PFSK-1 (cell line): ENCODE measurements around the gene GTF2H1.

Experiments
- FOXP2 ChIP-seq: optimal IDR thresholded peaks from 2 replicates; pipeline ENCODE3; 2011; ENCODE audit warnings: borderline replicate concordance, control low read depth, inconsistent platforms; ENCODE audit not compliant: insufficient read depth; ENCODE audit errors: extremely low read length, extremely low read depth
- POLR2AphosphoS5 ChIP-seq: IDR thresholded peaks from 2 replicates; pipeline ENCODE4 v1.6.1; 2012; ENCODE audit warnings: low read depth, mild to moderate bottlenecking, control low read depth, low read length, moderate library complexity
- SIN3A ChIP-seq: IDR thresholded peaks from 2 replicates; pipeline ENCODE4 v1.6.1; 2012; ENCODE audit warnings: mild to moderate bottlenecking, low read length, moderate library complexity, borderline replicate concordance; ENCODE audit not compliant: insufficient read depth
- TAF1 ChIP-seq: IDR thresholded peaks from 2 replicates; pipeline ENCODE4 v1.6.1; 2012; ENCODE audit warnings: low read length, control low read depth, borderline replicate concordance; ENCODE audit not compliant: insufficient read depth
- TF ChIP-seq, protein P1 (sequence below), 2 experiments: IDR thresholded peaks; 2 replicates each; pipeline versions ENCODE4 v1.6.1 to v1.8.0; 2011 to 2012; ENCODE audit warnings: low read depth in 2 of 2, low read length in 2 of 2, control low read depth in 1 of 2, inconsistent platforms in 1 of 2, mild to moderate bottlenecking in 1 of 2, moderate library complexity in 1 of 2; ENCODE audit not compliant: insufficient read depth in 1 of 2

GTF2H1 gene

GRCh38 chr11:18285841-18286240 lies 36.5 kb upstream of the GTF2H1 start:
- no peak for TF ChIP-seq TAF1
- no peak for TF ChIP-seq FOXP2
- TF ChIP-seq, protein P1, sequence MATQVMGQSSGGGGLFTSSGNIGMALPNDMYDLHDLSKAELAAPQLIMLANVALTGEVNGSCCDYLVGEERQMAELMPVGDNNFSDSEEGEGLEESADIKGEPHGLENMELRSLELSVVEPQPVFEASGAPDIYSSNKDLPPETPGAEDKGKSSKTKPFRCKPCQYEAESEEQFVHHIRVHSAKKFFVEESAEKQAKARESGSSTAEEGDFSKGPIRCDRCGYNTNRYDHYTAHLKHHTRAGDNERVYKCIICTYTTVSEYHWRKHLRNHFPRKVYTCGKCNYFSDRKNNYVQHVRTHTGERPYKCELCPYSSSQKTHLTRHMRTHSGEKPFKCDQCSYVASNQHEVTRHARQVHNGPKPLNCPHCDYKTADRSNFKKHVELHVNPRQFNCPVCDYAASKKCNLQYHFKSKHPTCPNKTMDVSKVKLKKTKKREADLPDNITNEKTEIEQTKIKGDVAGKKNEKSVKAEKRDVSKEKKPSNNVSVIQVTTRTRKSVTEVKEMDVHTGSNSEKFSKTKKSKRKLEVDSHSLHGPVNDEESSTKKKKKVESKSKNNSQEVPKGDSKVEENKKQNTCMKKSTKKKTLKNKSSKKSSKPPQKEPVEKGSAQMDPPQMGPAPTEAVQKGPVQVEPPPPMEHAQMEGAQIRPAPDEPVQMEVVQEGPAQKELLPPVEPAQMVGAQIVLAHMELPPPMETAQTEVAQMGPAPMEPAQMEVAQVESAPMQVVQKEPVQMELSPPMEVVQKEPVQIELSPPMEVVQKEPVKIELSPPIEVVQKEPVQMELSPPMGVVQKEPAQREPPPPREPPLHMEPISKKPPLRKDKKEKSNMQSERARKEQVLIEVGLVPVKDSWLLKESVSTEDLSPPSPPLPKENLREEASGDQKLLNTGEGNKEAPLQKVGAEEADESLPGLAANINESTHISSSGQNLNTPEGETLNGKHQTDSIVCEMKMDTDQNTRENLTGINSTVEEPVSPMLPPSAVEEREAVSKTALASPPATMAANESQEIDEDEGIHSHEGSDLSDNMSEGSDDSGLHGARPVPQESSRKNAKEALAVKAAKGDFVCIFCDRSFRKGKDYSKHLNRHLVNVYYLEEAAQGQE (IDR thresholded peaks at IDR 0.05; ENCODE audit: insufficient read depth in 1 of 2, low read depth in 2 of 2, low read length in 2 of 2) = no peak
- TF ChIP-seq POLR2AphosphoS5 = no peak
- TF ChIP-seq SIN3A = no peak

- no peak for TF ChIP-seq FOXP2
- no peak for TF ChIP-seq SIN3A
- TF ChIP-seq, protein P1 (IDR thresholded peaks at IDR 0.05; ENCODE audit: insufficient read depth in 1 of 2, low read depth in 2 of 2, low read length in 2 of 2) = no peak
- no peak for TF ChIP-seq TAF1
- TF ChIP-seq POLR2AphosphoS5 = no peak
These were observed 33.5 kb upstream of the GTF2H1 start for GRCh38 chr11:18288911-18289310.

DNA sequence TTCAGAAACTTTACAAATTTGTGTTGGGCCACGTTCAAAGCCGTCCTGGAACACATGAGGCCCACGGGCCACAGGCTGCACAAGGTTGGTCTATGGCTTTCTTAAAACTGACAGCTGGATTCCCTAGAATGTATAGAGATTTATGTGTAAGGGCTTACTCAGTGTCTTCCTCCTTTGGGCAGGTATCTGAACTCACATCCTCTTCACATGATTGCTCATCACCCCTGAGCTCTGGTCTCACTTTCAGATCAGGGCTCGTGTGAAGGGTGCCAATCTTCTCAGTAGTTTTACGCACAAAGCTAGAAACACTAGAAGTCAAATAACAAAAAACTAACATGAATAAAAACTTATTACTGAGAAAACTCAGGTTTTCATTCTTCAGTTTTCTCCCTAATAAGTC lies 27.5 kb upstream of the GTF2H1 start:
- TF ChIP-seq TAF1 (no peak), POLR2AphosphoS5 (no peak), FOXP2 (no peak), SIN3A (no peak)
- TF ChIP-seq, protein P1 (IDR thresholded peaks at IDR 0.05; ENCODE audit: insufficient read depth in 1 of 2, low read depth in 2 of 2, low read length in 2 of 2) = no peak

DNA sequence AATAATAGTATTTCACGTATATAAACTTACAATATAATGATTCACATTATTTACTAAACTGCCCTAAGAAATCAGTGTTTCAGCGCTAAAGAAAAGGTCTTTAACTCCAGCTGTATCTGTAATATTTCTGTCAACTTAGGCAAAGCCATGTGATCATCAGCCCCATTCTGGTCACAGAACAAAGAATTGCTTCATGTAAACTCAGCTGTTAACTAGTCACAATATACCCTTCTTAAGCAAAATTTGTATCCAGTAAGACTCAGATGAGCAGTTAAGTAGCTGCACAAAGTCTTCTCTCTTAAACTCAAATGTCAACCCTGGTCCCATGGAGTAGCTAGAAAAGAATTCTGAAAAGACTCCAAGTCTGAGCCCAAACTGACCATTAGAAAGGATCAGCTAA lies 27.1 kb upstream of the GTF2H1 start:
- no peak for TF ChIP-seq POLR2AphosphoS5
- no peak for TF ChIP-seq FOXP2
- TF ChIP-seq, protein P1 (IDR thresholded peaks at IDR 0.05; ENCODE audit: insufficient read depth in 1 of 2, low read depth in 2 of 2, low read length in 2 of 2) = no peak
- TF ChIP-seq SIN3A = no peak
- no peak for TF ChIP-seq TAF1

GRCh38 chr11:18299721-18300120 lies 22.6 kb upstream of the GTF2H1 start:
- no peak for TF ChIP-seq POLR2AphosphoS5
